TTC549 (cell line): ENCODE data around the gene FCMR.

Source experiments
- FAIRE-seq: peaks from 2 replicates; lab custom pipeline; 2012; peaks lifted over from hg19 to GRCh38; lab: Jason Lieb, UNC

Gene FCMR

DNA sequence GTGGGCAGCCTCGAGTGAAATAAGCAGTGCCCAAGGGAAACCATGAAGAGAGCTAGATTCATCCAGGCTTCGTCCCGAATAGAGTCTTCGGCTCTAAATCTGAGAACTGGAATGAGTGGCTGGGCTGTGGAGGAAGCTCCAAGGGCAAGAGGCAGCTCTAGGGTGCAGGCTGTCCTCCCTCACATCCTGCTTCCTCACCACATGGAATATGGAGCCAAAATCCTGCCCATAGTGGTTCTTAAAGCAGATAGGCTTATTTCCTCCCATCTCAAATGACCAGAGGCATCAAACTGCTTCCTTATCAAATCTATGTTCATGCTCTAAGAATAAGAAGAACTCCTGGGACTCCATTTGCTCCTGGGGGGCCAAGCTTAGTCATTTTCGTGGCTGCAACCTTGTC lies 22.0 kb downstream of the FCMR start:
- FAIRE-seq, result no peak

DNA sequence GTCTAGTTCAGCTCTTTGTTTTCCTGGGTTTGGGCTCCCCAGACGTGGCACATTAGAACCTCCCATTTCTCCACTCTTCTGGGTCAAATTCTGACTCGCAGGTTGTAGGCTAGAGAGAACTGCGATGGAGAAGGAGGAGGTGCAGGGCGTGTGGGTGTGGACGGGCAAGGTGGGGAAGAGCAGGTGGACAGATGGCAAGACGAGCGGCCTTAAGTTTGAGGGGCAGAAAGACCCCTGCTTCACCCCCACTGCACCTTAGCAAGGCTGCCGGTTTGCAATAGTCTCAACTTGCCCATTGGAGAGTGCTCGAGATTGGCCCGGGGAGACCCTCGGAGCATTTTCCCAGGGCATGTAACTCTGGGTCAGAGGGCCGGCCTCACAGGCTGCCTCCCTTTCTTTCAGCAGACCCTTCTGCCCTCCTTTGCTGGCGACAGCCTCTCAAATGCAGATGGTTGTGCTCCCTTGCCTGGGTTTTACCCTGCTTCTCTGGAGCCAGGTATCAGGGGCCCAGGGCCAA lies 22.8 kb downstream of the FCMR start:
- FAIRE-seq, result no peak

DNA sequence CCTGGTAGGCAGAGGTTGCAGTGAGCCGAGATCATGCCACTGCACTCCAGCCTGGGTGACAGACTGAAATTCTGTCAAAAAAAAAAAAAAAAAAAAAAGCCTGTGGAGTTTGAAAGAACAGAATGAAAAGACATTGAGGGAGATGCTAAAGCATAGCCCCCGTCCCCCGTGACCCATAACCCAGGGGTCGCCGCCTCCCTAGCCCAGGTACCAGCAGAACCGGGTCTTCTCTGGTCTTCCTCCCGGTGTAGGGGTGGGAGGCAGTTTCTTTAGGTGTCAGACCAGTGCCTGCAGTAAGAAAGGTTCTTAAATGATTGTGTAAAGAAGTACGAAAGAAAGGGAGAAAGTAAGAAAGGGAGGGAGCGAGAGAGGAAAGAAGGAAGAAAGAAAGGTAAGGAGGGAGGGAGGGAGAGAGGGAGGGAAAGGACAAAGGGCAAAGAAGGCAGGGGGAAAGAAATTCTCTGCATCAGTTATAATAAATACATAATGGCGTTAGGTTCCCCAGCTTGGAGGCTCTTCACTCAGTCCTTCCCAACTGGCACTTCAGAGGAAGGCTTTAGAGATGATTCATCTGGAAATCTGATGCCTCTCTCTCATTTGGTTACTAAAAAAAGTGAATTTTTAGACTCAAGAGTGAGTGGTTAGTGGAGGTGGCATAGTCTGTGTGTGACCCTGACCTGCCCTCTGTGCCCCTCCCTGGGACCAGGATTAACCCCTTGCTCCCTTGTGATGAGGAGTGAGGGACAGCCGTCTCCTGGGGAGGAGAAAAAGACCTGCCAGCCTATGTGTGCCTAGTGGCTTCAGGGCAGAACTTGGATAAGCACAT lies 23.4 kb downstream of the FCMR start:
- FAIRE-seq, result no peak

DNA sequence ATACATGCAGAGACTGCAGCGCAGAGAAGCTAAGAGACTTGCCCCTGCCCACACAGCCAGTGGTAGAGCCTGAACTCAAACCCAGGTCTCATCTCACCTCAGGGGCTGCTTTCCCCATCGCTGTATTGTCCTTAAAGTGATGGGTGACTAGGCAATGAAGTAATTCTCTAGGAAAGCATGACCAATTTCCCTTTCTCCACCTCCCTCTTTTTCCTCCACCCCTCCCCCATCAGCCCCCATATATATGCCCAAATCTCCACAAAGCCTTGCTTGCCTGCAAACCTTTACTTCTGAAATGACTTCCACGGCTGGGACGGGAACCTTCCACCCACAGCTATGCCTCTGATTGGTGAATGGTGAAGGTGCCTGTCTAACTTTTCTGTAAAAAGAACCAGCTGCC lies 24.6 kb downstream of the FCMR start, which contains the start of gene IL24:
TSS of gene IL24 (plus strand) at position 269 of the 400 bp plus-strand sequence. CDS start 390 bp downstream, outside the sequence.
- no peak for FAIRE-seq

DNA sequence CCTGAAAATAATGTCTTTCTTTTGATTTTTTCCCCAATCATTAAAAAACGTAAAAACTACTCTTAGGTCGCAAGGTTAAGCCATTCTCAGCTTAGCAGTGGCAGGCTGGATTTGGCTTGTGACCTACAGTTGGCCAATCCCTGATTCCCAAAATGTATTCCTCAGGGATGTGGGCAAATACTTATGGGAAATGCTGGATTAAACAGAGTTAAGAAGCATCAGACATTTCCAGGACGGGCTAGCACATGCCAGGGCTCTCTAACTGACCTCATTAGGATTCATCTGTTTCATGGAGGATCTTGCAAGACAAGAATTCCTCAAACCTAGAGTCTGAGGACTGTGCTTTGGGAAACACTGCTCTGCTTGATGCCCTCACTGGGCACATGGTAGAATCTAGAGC lies 25.5 kb downstream of the FCMR start:
- no peak for FAIRE-seq

DNA sequence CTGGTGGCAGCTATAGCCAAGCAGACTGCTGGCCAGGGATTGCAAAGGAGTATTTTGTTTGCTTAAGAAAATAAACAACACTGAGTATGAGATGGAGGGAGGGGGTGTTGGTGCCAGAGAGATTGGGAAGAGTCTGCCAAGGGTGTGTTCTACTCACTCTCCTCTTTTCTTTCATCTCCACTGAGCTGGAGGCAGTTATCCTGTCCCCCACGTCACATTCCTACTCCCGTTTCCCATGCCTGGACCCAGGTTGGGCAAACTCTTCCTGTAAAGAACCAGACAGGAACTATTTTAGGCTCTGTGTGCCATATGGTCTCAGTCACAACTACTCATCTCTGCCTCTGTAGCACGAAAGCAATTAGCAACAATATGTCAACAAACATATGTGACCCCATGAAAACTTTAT lies 25.9 kb downstream of the FCMR start:
- no peak for FAIRE-seq

DNA sequence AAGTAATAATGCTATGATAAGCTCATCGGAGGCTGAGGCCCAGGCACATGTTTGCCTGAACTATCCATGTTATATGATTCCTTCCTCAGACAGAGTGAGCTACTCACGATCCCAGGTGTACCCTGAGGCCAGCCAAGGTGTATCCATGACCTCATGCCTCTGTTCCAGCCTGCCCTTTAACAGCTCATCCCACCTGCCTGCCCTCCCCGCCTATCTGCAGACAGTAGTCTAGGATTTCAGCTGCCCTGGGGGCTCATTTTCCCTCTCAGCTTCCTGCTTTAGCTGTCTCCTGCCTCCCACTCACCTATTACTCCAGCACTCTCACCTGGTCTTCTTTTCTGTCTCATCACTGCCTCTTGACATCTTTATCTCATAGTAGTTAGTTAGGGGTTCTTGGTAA lies 26.4 kb downstream of the FCMR start:
- no peak for FAIRE-seq

DNA sequence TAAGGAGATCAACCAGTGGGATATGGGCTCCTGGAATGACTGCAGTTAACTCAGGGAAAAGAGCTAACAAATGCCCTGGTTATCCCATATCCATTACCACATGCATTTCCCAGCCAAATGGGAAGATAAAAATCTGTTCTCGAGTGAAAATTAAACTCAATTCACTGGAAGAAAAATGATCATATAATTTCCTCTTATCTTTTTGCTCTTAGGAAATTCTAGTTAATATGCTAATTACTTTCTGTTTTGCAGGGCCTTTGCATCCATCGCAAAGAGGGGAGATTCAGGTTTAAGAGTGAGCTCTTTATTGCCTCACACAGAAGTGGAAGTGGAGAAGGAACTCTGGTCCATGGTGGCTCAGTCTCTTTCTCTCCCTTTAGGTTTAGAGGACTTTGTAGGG lies 28.4 kb downstream of the FCMR start:
- no peak for FAIRE-seq

DNA sequence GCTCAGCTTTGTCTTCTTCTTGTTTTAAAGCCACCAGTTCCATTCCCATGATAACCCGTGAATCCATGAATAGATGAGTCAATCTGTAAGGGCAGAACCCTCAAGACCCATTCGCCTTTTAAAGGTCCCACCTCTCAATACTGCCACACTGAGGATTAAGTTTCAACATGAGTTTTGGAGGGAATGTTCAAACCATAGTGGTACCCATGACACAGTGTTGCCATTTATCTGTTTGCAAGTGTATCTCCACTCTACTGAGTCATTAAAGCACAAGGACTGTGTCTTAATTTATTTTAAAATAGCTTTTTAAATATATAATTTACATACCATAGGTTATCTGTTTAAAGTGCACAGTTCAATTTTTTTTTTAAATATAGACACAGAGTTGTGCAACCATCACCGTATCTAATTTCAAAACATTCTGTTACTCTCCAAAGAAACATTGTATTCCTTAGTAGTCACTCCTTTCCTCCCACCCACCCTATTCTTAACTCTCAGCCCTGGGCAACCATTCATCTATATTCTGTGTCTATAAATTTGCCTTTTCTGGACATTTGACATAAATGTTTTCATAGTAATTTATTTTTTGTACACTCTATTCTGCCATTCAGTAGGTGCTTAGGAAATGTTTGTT lies 29.3 kb downstream of the FCMR start:
- FAIRE-seq, result no peak

DNA sequence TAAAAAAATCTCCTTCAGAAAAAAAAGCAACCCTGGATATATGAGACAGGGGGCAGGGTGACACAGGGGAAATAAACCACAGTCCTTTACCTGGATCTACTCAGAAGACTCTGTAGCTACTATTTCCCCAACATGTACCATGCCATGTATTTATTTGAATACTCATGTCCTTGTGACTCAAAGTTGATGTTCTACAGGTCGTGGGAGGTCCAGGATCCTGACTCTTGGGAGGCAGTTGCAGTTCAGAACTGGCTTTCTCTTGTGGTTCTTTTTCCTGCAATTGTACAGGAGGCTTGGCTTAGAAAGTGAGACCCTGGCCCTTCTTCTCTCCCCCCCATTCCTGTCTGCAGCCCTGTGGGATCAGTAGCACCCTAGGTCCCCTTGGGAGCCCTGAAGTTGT lies 30.3 kb downstream of the FCMR start:
- no peak for FAIRE-seq

DNA sequence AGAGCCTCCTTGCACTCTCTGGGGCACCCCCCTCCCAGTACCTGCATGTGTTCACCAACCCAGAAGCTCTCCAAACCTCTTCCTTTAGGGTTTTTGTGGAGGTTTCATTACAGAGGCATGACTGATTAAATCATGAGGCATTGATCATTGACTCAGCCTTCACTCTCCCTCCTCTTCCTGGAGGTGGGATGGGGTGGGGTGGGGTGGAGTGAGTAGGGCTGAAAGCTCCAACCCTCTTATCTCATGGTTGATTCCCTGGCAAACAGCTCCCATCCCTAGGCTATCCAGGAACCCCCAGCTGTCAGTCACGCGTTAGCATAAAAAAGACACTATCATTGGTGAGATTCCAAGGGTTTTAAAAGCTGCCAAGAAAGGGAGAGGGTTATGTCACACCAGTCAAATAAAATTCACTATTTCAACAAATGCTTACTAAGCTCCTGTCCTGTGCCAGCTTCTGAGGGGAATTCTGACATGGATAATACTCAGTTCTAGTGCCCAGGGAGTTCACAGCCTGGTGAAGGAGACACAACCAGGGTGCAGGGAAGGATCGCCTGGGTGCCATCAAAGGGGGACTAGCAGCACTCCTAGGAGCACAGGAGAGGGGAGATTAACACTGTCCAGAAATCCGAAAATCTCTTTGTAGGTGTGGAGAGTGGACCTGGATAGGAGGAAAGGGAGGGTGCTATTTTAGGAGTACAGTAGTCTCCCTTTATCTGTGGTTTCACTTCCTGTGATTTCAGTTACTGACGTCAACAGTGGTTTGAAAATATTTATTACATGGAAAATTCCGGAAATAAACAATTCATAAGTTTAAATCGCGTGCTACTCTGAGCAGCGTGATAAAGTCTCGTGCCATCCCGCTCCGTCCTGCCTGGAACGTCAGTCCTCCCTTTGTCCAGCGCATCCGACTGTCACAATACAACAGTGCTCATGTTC lies 31.3 kb downstream of the FCMR start:
- no peak for FAIRE-seq

DNA sequence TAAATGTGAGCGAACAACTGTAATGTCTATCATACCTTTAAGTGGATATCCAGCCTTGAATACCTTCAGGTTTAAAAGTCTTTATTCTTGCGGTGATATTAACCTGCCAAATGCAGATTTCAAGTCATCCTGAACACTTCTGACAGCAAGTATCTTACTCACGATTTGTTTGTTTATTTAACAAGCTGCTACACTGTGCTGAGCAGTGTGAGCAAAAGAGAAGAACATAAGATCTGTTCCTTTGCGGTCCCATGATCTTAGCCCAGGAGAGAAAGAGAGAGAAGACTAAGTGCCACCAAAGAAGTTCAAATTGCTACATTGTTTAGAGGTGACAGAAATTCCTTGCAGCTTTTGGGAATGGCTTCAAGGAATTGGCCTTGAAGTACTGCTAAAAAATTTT lies 34.0 kb downstream of the FCMR start:
- FAIRE-seq, result no peak

DNA sequence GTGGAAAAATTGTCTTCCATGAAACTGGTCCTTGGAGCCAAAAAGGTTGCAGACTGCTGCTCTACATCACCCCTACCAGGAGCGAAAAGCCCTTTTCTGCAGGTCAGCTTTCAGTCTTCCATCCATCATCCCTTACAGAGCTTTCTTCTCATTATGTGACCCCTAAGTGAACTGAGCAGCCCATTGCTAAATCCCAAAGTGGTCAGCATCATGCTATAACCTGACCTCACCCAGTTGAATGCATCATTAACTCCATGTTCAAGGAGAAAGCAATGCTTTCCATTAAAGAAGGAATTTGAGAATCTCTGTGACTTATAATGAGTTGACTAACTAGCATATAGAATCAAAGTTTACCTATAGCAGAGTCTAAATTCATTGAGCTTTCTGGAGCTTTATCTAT lies 34.9 kb downstream of the FCMR start:
- FAIRE-seq, result no peak

DNA sequence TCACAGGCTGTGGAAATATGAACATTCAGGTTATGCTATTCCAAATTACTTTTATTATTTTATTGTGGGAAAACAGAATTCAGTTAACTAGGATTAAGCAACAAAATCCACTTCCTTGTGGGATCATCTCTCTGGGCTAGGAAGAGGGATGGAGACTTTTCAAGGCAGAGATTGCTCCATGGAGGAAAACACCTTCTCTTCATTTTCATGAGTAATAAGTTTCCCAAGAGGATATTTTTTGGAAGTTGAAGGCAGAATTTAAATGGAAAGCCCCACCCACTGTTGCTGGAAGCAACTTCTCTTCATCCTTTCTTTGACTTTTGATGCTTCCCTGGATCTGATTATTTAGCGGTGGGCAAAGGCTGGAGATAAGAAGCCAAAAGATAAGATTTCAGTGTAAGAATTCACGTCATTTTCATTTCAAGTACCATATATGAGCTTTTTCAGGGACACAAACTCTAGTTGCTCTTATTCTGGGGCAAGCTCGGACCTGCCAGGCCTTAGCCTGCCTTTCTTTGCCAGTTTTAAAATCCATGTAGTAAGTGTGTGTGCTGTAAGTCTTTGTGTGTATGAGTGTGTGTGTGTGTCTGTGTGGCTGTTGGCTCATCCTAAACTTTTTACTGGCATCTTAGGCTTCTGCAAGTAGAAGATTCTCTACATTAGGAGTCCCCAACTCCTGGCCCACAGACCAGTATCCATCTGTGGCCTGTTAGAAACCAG lies 36.2 kb downstream of the FCMR start:
- FAIRE-seq, result no peak

DNA sequence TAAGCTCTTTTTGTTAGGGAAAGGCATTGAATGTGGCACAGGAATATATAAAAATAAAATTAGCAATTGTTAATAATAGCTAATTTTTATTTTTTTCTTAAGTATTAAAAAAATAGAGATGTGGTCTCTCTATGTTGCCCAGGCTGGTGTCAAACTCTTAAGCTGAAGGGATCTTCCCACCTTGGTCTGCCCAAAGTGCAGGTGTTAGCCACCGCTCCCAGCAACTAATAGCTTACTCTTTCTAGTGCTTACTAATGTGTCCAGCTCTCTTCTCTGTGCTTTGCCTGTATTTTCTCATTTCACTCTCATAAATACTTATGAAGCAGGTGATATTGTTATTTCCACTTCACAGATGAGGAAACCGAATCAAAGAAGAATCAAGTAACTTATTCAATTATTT lies 37.9 kb downstream of the FCMR start:
- FAIRE-seq, result no peak

DNA sequence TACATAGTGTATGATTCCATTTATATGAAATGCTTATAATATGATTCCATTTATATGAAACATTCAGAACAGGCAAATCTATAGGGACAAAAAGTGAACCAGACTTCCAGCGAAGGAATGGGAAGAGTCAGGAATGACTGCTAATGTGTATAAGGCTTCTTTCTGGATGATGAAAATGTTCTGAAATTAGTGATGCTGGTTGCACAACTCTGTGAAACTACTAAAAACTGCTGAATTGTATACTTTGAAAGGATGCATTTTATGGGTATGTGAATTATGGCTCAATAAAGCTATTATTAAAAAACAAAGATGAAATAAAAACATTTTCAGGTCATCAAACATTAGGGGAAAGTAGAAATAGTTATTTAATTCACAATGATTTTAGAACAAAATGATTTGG lies 38.6 kb downstream of the FCMR start:
- FAIRE-seq, result no peak

DNA sequence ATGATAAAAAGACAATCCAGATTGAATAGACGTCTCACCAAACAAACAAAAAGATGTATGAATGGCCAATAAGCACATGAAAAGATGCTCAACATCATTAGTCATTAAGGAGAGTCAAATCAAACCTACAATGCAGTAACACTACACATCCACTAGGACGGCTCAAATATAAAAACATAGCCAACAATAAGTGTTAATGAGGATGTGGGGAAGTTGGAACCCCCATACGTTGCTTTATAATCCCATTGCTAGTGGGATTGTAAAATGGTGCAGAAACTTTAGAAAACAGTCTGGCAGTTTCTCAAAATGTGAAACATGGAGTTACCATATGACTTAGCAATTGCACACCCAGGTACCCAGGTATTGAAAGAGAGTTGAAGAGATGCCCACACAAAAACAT lies 39.2 kb downstream of the FCMR start:
- no peak for FAIRE-seq

DNA sequence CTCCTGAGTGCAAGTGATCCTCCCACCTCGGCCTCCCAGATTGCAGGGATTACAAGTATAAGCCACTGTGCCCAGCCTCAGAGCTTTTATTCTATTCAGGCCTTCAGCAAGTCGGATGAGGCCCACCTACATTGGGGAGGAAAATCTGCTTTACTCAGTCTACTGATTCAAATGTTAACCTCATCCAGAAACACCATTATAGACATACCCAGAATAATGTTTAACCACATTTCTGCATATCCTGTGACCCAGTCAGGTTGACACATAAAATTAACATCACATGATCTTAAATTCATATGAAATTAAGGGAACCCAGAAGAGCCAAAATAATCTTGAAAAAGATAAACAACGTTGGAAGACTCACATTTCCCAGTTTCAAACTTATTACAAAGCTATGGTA lies 41.4 kb downstream of the FCMR start:
- FAIRE-seq, result no peak

DNA sequence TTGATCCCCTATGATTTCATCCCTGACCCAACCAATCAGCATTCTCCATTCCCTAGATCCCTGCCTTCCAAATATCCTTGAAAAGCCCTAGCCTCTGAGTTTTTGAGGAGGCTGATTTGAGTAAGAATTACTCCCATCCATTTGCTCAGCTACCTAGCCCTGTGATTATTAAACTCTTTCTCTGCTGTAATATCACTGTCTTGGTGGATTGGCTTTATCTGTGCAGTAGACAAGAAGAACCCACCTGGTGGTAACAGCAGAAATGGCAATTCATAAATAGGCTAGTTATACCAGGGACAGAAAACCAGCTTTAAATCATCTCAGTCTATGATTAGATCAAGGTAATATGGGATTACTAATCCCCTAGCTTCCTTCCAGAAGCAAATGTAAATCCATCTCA lies 43.3 kb downstream of the FCMR start:
- FAIRE-seq, result no peak

DNA sequence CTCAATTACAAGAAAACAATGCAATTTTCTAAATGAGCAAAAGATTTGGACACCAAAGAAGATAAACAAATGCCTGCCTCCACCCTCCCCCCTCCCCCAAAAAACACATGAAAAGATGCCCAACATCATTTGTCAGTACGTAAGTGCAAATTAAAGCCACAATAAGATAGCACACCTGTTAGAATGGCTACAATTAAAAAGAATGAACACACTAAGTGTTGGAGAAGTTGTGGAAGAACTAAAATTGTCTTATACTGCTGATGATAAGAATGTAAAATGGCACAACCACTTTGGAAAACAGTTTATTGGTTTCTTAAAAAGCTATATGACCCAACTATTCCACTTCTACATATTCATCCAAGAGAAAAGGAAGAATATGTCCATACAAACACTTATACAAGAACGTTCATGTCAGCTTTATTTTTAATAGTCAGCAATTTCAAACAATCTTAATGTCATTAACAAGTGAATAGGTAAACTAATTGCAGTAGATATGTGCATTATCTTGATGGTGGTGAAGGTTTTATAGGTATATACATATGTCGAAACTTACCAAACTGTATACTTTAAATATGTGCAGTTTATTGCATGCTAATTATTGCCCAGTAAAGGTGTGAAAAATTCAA lies 45.9 kb downstream of the FCMR start:
- FAIRE-seq, result no peak

DNA sequence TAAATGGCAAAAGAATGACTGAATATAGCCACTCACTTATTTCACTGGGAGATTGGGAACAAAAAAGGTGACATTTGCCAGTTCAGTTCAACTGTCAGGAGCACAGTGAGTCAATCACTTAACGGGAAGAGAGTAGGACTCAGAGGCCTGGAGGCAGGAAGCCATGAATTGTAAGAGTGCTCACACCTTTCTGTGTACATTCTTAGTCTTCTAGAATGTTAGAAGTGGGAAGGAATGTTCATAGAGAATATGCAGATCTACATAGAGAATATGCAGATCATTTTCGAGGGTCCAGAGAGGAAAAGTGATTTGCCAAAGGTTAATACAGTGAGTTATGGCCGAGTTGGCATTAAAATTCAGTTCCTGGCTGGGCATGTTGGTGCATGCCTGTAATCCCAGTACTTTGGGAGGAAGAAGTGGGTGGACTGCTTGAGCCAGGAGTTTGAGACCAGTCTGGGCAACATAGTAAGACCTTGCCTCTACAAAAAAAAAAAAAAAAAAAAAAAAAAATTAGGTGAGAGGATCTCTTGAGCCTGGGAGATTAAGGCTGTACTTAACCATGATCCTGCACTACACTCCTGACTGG lies 48.0 kb downstream of the FCMR start:
- FAIRE-seq, result no peak
